Coronary artery (tissue), 2 donors: ENCODE measurements around the gene SNAPC4.

Experiments
- DNase-seq: peaks from one replicate; pipeline ENCODE4 v3.0.0-alpha.2; 2017; ENCODE audit warnings: low spot score
- H3K27ac ChIP-seq, 2 donors: fragments of 200-600 bp; sonication (generic); one replicate each; pipeline ENCODE4 v1.5.1; 2016 to 2019
- H3K4me3 ChIP-seq: fragments of 200-600 bp; sonication (generic); 2 replicates; pipeline ENCODE4 v1.5.1; 2016; ENCODE audit warnings: mild to moderate bottlenecking, moderate library complexity
- TF ChIP-seq, protein P1 (sequence below): fragments of 200-600 bp; sonication (generic); IDR thresholded peaks from one replicate; pipeline ENCODE4 v1.5.1; 2019; ENCODE audit warnings: antibody characterized with exemption

SNAPC4 gene

DNA sequence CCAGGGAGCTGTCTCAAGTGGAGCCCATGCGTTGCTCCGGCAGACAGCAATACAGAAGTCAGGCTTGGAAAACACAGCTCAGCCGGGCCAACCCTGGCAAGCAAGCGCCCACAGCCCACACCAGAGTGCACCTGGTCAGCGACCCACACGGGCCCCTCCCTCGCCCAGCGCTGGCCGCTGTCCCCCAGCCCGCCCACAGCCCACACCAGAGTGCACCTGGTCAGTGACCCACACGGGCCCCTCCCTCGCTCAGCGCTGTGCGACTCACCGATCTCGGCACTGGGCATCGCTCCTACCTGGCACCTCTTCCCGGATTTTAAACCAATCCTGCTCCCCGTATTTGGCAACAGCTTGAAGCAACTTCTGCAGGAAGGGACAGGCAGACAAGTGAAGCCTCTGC, 12.8 kb downstream of the SNAPC4 start:
- TF ChIP-seq, protein P1, sequence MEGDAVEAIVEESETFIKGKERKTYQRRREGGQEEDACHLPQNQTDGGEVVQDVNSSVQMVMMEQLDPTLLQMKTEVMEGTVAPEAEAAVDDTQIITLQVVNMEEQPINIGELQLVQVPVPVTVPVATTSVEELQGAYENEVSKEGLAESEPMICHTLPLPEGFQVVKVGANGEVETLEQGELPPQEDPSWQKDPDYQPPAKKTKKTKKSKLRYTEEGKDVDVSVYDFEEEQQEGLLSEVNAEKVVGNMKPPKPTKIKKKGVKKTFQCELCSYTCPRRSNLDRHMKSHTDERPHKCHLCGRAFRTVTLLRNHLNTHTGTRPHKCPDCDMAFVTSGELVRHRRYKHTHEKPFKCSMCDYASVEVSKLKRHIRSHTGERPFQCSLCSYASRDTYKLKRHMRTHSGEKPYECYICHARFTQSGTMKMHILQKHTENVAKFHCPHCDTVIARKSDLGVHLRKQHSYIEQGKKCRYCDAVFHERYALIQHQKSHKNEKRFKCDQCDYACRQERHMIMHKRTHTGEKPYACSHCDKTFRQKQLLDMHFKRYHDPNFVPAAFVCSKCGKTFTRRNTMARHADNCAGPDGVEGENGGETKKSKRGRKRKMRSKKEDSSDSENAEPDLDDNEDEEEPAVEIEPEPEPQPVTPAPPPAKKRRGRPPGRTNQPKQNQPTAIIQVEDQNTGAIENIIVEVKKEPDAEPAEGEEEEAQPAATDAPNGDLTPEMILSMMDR, result no peak
- H3K4me3 ChIP-seq, result no peak overlapping the region
- H3K27ac ChIP-seq, result no peak overlapping the region
- DNase-seq, result no peak

DNA sequence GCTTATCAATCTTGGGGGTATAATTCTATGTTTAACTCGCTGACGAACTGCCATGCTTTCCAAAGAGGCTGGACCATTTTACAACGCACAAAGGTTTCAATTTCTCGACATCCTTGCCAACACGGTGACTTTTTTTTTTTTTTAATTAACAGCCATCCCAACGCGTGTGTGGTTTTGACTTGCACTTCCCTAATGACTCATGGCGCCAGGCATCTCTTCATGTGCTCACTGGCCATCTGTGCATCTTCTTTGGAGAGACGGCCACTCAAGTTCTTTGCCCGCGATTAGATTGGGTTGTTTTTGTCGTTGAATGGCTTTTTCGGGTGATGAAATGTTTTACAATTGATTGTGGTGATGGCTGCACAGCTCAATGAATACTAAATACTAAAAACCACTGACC, 14.0 kb downstream of the SNAPC4 start:
- H3K27ac ChIP-seq, result no peak overlapping the region
- DNase-seq, result no peak
- TF ChIP-seq, protein P1, result no peak
- H3K4me3 ChIP-seq, result no peak overlapping the region

GRCh38 chr9:136385015-136385414, 15.0 kb downstream of the SNAPC4 start:
- TF ChIP-seq, protein P1, result no peak
- H3K27ac ChIP-seq, result no peak overlapping the region
- DNase-seq, result no peak
- H3K4me3 ChIP-seq, result no peak overlapping the region

- TF ChIP-seq, protein P1, result no peak
- Histone ChIP-seq H3K27ac (no peak overlapping the region), H3K4me3 (no peak overlapping the region)
- DNase-seq, result no peak
Observed at GRCh38 chr9:136383436-136383835, 16.5 kb downstream of the SNAPC4 start.

DNA sequence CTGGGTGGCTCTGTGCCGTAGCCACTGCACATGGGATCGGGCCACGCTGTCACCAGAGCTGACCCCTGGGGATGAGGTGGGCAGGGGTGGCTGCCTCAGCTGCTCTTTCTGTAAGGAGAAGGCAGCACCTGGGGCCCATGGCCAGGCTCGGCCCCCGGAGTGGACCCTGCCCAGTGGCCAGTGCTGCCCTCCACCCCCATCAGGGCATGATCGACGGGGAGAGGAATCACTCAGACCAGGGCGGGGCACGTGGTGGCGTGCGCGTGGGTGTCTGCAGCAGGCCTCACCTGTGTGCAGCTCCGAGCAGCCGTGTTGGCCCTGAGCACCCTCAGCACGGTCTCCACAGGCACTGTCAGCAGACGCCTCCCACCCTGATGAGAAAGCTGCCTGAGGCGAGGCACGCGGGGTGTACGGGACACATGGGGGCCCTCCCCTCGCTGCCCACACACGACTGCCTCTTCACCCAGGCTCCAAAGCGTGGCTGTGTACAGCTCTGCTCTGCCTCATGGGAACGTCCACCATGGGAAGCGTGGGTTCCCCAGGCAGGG, 17.9 kb downstream of the SNAPC4 start:
- DNase-seq, result no peak
- Histone ChIP-seq H3K4me3 (no peak overlapping the region), H3K27ac (no peak overlapping the region)
- TF ChIP-seq, protein P1, result no peak

- H3K27ac ChIP-seq, result no peak overlapping the region
- TF ChIP-seq, protein P1, result no peak
- no peak overlapping the region for H3K4me3 ChIP-seq
- no peak for DNase-seq
Observed at GRCh38 chr9:136381311-136381710, 18.7 kb downstream of the SNAPC4 start.

DNA sequence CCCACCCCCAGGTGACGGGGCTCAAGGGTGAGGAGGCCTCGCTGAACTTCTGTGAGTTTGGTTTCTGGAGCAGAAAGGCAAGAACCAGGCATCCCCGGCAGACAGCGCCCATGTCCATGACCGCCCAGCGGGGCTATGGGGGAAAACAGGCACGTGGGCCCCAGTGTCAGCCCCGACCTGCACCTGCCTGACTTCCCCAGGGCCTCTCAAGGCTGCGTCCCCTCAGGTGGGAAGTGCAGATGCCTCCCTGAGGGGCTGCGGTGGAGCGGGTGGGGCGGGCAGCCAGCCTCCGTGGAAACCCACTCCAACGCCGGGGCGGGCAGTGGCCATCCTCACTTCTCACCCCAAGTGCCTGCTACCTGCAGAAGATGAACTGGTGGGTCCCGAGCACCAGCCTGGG, 19.6 kb downstream of the SNAPC4 start:
- no peak for DNase-seq
- TF ChIP-seq, protein P1, result no peak
- no peak overlapping the region for H3K27ac ChIP-seq
- H3K4me3 ChIP-seq, result no peak overlapping the region
